Dendritic cell treated with granulocyte-macrophage colony-stimulating factor and Interleukin-4, amounts not matched to agents 40 ng/mL and 50 ng/mL, for 4 days (primary cell): ENCODE data around the gene FAIM.
"Not testable (repeated sequence)": the region's sequence is repeated elsewhere in the genome, so short reads cannot be mapped to it uniquely, and the experiment has no call there.

Source experiments
- H3K27ac Mint-ChIP-seq: one replicate; pipeline ENCODE4 v1.8.0; 2022; ENCODE audit warnings: mild to moderate bottlenecking, mixed read lengths
- H3K27me3 Mint-ChIP-seq: one replicate; pipeline ENCODE4 v1.8.0; 2022; ENCODE audit warnings: mild to moderate bottlenecking, mixed read lengths
- H3K36me3 Mint-ChIP-seq: one replicate; pipeline ENCODE4 v1.8.0; 2022; ENCODE audit warnings: low read depth, mixed read lengths
- H3K4me1 Mint-ChIP-seq: one replicate; pipeline ENCODE4 v1.8.0; 2022; ENCODE audit warnings: low read depth, mixed read lengths
- H3K4me3 Mint-ChIP-seq: one replicate; pipeline ENCODE4 v1.8.0; 2022; ENCODE audit warnings: mild to moderate bottlenecking, moderate library complexity, mixed read lengths
- H3K9me3 Mint-ChIP-seq: one replicate; pipeline ENCODE4 v1.8.0; 2022; ENCODE audit warnings: mixed read lengths
- intact Hi-C: fragments of 100-400 bp; cut with micrococcal nuclease; formaldehyde crosslinking; loops from one replicate; pipeline ENCODE4 v1.15.0; 2022

Gene FAIM

DNA sequence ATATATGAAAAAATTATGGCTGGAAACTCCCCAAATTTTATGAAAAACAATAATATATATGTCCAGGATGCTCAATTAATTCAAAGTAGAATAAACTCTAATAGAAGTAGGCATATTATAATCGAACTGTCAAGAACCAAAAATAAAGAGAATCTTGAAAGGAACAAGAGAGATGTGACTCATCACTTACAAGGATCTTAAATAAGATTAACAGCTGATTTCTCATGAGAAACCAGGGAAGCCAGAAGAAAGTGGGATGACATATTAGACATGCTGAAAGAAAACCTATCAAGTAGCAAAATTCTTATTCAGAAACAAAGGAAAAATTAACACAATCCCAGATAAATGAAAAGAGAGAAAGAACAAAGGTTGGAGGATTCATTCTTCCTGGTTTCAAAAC is 66.8 kb downstream of the FAIM start:
- peaks cover 19% of the 10 kb centered on the region for H3K9me3 Mint-ChIP-seq
- H3K36me3 Mint-ChIP-seq, result peaks cover 85% of the 10 kb centered on the region
- no peaks in the 10 kb centered on the region for H3K4me1 Mint-ChIP-seq
- H3K4me3 Mint-ChIP-seq, result no peak overlapping the region
- no peak overlapping the region for H3K27ac Mint-ChIP-seq
- H3K27me3 Mint-ChIP-seq, result no peaks in the 10 kb centered on the region
- intact Hi-C loops, result no loop called here

DNA sequence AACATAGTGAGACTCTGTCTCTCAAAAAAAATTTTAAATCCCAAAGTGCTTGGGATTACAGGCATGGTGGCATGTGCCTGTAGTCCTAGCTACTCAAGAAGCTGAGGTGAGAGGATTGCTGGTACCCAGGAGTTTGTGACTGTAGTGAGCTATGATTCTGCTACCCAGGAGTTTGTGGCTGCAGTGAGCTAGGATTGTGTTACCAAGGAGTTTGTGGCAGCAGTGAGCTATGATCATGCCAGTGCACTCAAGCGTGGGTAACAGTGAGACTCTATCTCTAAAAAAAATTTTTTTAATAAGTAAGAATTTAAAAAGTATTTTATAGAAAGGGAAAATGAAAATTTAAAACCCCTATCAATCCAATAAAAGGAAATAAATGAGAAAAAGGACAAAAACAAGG is 69.5 kb downstream of the FAIM start:
- Mint-ChIP-seq H3K9me3 (peaks cover 19% of the 10 kb centered on the region), H3K36me3 (peaks cover 87% of the 10 kb centered on the region)
- intact Hi-C loops, result no loop called here

DNA sequence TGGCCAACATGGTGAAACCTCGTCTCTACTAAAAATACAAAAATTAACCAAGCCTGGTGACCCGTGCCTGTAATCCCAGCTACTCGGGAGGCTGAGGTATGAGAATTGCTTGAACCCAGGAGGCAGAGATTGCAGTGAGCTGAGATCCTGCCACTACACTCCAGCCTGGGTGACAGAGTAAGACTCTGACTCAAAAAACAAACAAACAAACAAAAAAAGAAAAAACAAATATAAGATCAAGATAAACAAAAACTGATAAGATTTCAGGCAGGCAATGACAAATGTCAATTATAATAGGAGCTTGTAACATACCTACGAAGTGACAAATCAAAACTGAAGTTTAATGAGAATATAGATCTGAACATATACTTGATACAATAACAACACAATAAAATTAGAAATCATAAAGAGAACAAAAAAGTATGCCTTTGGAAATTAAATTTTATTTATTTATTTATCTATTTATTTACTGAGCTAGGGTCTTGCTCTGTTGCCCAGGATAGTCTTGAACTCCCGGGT is 70.4 kb downstream of the FAIM start:
- Mint-ChIP-seq H3K4me3 (no peak overlapping the region), H3K27me3 (no peaks in the 10 kb centered on the region), H3K36me3 (peaks cover 87% of the 10 kb centered on the region), H3K9me3 (peaks cover 19% of the 10 kb centered on the region), H3K4me1 (no peaks in the 10 kb centered on the region), H3K27ac (no peak overlapping the region)
- intact Hi-C loops, result no loop called here

More for the DNA sequence above, 69.5 kb downstream of the FAIM start:
- no peaks in the 10 kb centered on the region for H3K4me1 Mint-ChIP-seq
- H3K27ac Mint-ChIP-seq, result no peak overlapping the region
- H3K27me3 Mint-ChIP-seq, result no peaks in the 10 kb centered on the region
- no peak overlapping the region for H3K4me3 Mint-ChIP-seq

DNA sequence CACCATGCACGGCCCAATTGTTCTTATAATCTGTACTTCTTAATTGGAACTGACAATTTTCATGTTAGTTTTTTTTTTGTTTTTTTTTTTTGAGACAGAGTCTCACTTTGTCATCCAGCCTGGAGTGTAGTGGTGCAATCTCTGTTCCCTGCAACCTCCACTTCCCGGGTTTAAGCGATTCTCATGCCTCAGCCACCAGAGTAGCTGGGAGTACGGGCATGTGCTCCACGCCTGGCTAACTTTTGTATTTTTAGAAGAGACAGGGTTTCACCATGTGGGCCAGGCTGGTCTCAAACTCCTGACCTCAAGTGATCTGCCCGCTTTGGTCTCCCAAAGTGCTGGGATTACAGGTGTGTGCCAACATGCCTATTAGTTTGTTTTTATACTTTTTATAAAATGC is 72.4 kb downstream of the FAIM start:
- H3K4me1 Mint-ChIP-seq, H3K9me3 Mint-ChIP-seq, H3K4me3 Mint-ChIP-seq, H3K27me3 Mint-ChIP-seq, H3K27ac Mint-ChIP-seq, intact Hi-C loops: not testable (repeated sequence)
- H3K36me3 Mint-ChIP-seq, result peaks cover 78% of the 10 kb centered on the region

DNA sequence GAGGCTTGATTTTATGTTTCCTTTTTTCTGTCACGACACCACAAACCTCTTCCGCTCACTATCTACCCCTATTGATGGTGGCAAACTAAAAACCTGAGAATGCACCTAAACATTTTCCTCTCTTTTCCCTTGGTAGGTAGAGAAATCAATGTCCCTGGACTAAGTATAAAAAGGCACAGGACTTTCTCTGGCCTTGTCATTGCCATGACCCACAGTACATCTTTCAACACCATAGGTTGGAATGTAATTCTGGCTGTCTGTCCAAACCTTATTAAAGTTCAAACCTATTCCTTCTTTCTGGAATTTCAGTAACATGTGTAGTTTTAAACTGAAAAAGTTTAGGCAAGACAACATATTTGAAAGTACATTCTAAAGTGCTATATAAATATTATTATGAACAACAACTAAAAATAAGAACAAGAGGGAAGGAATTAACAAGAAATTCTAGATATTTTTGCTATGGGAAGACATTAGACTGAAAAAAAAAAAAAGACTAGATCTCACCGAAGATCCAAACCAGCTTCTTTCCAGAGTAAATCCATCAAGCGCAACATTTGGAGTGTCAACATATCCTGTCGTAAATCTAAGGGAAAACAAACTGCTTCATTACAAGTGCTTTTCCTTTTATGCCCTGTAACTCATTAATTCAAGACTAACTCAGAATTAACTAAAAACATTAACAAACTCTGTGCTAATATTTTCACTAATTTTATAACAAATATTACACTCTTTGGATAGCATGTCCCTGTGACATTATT is 73.1 kb downstream of the FAIM start:
- intact Hi-C loops, result no loop called here
- Mint-ChIP-seq H3K27me3 (no peaks in the 10 kb centered on the region), H3K4me3 (no peak overlapping the region), H3K36me3 (peaks cover 74% of the 10 kb centered on the region), H3K27ac (no peak overlapping the region), H3K4me1 (no peaks in the 10 kb centered on the region), H3K9me3 (no peaks in the 10 kb centered on the region)

DNA sequence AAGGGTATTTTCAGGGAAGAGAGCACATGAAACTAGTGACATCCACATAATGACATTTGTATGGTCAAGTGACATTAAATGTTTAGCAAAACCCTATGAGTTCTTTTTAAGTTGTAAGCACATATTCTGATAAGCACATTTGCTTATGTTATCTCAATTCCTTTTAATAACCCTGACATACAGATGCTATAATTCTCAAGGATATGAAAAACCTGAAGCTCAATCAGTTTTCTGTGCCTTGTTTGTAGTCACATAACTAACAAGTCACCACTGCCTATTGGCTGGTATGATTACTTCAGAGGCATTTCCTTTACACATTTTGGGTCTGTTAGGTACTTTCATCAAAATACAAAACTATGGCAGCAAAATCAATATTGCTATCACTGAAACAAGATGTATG is 74.1 kb downstream of the FAIM start:
- Mint-ChIP-seq H3K4me1 (peaks cover 3% of the 10 kb centered on the region), H3K4me3 (no peak overlapping the region), H3K27ac (no peak overlapping the region), H3K9me3 (no peaks in the 10 kb centered on the region), H3K36me3 (peaks cover 74% of the 10 kb centered on the region), H3K27me3 (no peaks in the 10 kb centered on the region)
- intact Hi-C loops, result no loop called here
